Thyroid gland (tissue), 4 donors: ENCODE data around the gene PVR.

Experiments used
- CTCF ChIP-seq, 6 experiments: fragments of 200-600 bp in 3 of 6; fragments of 450-650 bp in 3 of 6; sonication (generic) in 3 of 6; IDR thresholded peaks; one replicate each; pipeline ENCODE4 v1.5.1; 2016 to 2019; ENCODE audit warnings: antibody characterized with exemption in 6 of 6, mild to moderate bottlenecking in 2 of 6, inconsistent platforms in 1 of 6, moderate library complexity in 1 of 6
- POLR2A ChIP-seq, 2 donors: fragments of 450-650 bp; IDR thresholded peaks; one replicate each; pipeline ENCODE4 v1.6.1; 2017; ENCODE audit warnings: antibody characterized with exemption in 2 of 2, mild to moderate bottlenecking in 2 of 2, moderate library complexity in 1 of 2

GRCh38 chr19:44692379-44692721 lies 48.6 kb downstream of the PVR start:
- no peak for TF ChIP-seq CTCF (IDR thresholded peaks at IDR 0.05)
- no peak for TF ChIP-seq POLR2A (IDR thresholded peaks at IDR 0.05)
